GM12878 (cell line): ENCODE data around the gene RALGPS1.

Experiments
- ASH2L ChIP-seq: fragments of 300-600, 200-600 bp; sonication (generic); IDR thresholded peaks from 2 replicates; pipeline ENCODE4 v1.6.1; 2017; ENCODE audit warnings: low read depth, mild to moderate bottlenecking, borderline replicate concordance
- RB1 ChIP-seq: fragments of 450-650 bp; formaldehyde crosslinking; IDR thresholded peaks from 2 replicates; pipeline ENCODE4 v1.6.1; 2017; ENCODE audit warnings: mild to moderate bottlenecking, borderline replicate concordance

GRCh38 chr9:126985870-126986498 lies 71.4 kb downstream of the RALGPS1 start:
- TF ChIP-seq RB1 (no peak), ASH2L (no peak)
